NCI-H2081 treated with DMSO at 0.1 percent for 48 hours (cell line): ENCODE measurements around the gene DRC3.

Experiments used
- DNase-seq: peaks from one replicate; lab custom pipeline; 2025; lab: John Stamatoyannopoulos, UW

Gene DRC3

GRCh38 chr17:17970699-17971430 lies 1.8 kb upstream of the DRC3 start:
- no peak for DNase-seq

GRCh38 chr17:17971431-17972125 lies 1.1 kb upstream of the DRC3 start:
- DNase-seq, result no peak

GRCh38 chr17:17972952-17973254 lies 241 bp downstream of the DRC3 start:
- DNase-seq, result no peak

GRCh38 chr17:17975436-17975835 lies 2.8 kb downstream of the DRC3 start:
- no peak for DNase-seq

DNA sequence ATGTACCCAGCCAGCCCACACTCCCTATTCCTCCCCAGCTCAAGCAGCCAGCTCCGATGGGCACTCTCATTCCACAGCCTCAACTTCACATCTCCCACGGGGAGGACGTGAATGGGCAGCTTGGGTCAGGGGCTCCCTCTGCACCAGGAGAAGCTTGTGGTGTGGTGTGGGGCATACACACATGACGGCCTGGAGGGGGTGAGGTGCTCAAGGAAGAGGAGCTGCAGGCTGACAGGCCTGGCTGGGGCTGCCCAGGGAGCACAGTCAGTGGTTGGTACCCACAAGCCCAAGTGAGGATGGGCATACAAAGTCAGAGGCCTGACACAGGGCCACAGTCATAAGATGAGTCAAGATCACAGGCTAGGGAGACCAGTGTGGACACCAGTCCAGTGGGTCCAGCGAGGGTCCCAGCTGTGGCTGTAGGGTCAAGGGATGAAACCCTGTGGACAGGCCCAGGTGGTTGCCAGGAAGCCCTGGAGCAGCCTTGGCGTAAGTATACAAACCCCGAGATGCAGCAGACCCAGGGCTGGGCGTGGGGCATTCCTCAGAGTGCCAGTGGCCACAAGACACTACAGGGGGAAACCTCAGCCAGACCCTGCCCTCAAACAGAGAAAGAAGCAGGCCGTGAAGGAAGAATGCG lies 4.4 kb downstream of the DRC3 start:
- DNase-seq, result no peak

DNA sequence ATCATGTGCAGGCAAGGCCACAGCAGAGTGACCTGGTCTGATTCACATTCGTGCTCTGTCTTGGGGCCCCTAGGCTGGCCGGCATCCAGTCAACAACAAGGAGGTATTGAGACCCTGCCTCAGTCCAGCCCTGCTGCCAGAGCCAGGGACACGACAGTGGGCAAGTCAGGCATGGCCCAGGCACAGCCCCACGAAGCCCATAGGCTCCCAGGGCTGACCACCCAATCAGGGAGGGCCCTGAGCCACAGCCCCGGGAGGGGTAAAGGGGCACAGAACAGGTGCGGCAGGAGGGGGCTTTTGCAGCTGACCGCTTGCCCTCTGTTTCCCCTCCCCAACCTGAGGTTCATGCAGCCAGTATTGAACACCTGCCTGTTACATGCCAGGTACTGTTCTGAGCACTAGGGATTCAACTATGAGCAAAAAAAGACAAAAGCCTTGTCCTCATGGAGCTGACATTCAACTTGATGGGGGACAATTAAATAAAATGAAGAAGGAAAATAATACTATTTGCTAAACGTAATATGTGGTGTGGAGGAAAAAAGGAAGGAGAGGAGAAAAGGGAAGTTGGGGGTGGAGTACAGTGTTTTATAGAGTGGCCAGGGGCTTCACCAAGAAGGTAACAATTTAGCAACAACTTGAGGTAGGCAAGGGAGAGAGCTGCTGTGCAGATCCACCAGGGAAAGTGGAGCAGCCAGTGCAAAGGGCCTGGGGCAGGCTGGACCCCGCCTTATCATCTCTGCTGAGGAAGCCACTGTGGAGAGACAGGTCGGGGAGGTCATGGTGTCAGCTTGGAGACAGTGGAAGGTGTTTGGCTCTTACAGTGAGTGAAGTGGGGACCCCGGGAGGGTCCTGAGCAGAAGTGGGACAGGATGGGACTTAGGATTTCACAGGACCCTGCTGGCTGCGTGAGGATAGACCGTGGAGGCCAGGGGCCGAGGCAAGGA lies 6.1 kb downstream of the DRC3 start:
- no peak for DNase-seq

DNA sequence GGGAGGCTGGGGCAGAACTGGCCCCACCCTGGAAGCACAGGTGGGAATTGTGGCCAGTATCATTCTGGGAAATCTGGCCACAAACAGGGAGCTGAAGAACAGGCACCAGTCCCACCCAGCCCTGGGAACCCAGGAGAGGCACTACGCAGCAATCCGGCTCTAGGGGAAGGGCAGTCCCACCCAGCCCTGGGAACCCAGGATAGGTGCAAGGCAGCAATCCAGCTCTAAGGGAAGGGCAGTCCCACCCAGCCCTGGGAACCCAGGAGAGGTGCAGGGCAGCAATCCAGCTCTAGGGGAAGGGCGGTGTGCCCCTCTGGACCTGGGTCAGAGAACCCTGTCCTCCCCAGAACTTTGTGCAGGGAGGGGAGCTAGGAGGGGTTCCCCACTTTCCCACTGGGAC lies 7.1 kb downstream of the DRC3 start:
- DNase-seq, result no peak

DNA sequence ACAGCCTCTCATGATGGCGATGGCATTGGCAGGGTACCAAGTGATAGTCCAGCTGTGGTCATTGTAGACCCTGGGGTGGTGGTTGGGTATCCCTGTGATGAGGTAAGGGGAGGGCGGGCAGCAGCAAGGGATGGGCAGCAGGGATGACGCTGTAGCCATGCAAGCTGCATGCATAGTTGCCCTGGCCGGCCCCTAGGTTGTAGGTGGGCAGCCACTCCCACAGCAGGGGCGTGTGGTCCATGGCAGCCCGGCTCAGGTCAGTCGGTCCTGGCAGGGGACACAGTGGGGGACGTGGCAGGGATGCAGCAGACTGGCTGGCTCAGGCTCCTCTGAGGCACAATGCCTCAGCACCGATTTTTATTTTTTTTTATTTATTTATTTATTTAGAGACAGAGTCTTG lies 8.7 kb downstream of the DRC3 start:
- DNase-seq, result no peak

DNA sequence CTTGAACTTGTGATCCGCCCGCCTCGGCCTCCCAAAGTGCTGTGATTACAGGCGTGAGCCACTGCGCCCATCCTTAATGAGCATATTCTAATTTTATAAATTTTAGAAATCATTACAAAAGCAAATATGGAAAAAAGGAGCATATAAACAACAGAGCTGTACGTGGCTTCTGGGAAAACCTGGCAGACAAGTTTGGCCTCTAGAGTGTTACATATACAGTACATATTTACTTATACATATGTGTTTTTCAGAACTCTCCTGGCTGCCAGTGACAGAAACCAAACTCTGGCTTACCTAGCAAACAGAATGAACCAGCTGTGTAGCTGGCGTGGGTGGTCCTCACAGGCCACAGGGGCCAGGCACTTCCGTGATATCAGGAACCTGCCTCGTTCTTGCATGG lies 10.1 kb downstream of the DRC3 start:
- DNase-seq, result no peak

DNA sequence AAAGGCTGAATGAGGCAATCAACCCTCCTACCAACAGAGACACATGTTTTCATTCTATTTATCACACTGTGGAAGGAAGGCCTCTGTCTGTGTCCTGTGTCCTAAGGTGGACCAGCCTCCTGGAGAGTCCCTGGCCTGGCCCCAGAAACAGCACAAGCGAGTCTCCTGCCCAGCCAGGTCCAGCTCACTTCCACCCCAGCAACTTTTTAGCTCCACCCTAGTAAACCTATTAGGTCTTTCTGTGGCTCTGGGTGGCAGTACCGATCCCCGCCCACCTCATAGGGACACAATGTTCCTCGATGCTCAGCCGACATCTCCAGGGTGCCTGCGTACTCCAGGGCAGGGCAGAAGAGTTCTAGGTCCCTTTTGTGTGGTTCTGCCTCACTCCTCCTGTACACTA lies 10.7 kb downstream of the DRC3 start:
- no peak for DNase-seq

DNA sequence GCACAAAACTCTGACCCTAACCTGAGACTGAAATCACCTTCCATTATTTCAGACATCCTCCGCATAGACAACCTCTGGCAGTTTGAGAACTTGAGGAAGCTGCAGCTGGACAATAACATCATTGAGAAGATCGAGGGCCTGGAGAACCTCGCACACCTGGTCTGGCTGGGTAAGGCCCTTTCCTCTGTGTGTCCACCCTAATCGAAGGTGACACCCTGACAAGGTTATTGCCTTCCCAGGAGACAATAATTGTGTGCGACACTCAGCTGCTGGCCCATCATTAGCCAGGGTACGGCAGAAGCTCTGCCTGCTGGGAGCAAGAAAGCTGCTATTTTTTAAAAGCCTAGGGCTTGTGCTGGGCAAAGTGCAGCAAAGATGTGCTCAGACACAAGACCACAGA lies 11.1 kb downstream of the DRC3 start:
- no peak for DNase-seq

DNA sequence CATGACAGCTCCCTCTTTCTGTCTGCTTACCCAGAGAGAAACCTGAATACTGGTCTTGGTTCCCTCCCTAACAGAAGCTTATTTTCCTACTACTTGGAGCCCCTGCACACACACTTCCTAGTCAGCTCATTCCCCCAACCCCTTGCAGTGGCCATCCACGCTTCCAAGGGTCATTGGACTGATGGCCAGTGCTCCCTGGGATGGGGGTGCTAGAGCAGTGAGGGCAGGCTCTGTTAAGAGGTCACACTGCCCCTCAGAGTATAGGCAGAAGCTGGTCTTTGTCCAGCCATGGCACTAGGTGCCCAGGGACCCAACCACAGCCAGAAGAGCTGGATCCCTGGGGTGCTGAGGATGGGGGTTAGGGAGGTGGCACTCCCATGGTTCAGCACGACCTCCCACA lies 12.5 kb downstream of the DRC3 start:
- no peak for DNase-seq

DNA sequence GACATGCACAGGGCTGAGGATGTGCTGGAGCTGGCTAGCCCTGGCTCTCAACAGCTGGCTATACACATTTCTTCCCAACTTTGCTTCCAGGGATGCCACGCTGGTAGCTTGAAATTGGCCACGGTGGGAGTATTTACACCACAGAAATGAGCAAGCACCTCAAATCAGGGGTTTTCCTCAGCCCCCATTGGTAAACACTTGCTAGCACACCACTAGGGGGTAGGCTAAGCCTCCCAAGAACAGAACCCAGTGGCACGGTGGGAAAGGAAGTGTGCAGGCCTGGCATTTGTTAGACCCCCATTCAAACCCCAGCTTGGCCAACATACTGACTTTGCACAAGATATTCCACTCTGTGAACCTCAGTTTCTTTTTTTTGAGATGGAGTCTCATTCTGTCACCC lies 12.9 kb downstream of the DRC3 start:
- no peak for DNase-seq

- DNase-seq, result no peak
Measured at GRCh38 chr17:17987187-17987896, 14.7 kb downstream of the DRC3 start.

DNA sequence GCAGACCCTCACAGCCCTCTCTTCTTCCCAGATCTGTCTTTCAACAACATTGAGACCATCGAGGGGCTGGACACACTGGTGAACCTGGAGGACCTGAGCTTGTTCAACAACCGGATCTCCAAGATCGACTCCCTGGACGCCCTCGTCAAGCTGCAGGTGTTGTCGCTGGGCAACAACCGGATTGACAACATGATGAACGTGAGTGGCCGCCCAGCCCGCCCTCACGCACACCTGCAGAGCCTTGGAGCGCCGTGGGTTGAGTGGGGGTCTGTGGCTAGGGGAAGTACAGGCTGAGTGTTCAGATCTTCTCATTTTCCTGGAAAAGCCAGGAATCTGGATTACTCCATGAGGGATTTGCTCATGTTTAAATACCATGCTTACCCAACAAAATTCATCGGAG lies 15.2 kb downstream of the DRC3 start:
- DNase-seq, result no peak

DNA sequence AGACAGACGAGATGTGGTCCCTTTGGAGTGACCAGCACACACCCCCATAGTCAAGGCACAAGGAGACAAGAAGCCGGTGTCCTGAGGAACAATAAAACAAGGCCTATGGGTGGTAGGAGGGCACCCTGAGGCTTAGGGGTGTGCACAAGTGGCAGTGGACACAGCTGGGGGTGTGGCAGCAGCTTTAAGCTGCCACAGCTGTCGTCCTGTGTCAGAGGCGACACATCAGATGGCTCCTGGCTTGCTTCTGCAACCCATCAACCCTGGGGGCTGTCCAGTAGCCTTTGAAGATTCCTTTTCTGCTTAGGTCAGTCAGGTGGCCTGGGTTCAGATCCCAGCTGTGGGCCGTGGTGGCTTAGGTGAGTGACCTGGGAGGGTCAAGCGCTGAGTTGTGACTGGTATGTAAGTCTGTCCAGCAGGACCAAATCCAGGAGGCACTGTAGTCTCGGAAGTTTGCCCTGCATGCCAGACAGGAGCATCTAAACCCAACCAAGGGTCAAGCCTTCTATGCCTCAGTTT lies 15.8 kb downstream of the DRC3 start:
- DNase-seq, result no peak

DNA sequence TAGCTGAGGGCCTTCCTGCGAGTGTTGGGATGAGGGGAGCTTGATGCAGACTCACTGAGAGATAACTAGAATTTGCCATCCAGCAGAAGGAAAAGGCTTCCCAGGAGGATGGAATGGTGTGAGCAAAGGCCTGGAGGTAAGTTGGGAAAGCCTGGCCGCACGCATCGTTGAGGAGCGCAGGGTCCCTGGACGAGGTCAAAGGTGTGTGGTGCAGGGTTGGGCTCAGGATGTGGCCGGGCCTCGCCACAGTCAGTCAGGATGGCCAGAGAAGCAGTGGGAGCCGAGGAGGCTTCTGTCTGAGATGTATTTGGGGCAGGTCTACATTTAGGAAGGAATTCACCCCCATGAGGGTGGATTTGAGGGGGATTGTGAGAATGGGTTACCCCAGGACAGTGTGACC lies 16.4 kb downstream of the DRC3 start:
- no peak for DNase-seq

DNA sequence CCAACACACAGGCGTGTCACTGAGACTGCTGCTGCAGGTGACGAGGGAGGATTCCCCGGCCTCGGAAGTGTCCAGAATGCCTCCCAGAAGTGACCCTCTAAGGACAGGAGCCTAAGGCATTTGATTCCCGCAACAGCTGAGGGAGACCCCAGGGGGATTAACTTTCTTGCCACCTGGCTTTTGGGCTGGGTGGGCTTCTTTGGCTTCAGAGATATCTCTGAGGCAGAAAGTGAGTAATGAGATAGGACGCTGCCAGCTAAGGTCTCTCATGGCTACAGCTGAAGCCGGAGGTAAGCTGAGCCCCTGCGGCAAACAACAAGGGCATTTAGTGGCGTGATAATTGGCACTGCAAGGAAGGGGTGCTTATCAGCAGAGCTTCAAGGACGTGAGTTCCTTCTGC lies 17.0 kb downstream of the DRC3 start:
- no peak for DNase-seq

GRCh38 chr17:17990282-17990681 lies 17.6 kb downstream of the DRC3 start:
- no peak for DNase-seq

DNA sequence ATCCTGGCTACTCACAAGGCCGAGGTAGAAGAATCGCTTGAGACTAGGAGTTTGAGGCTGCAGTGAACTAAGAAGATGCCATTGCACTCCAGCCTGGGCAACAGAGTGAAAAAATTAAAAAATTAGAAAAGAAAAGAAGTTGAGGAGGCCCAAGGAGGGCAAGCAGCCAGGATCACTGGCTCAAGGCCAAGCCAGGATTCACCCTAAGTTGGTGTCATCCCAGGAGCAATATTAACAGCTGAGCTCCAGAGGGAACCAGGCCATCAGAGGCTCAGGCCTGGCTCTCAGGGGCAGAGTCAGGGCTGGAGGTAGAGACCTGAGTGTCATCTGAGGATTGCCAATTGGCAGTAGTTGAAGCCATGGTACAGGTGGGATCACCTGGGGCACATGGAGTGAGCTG lies 20.7 kb downstream of the DRC3 start:
- no peak for DNase-seq

DNA sequence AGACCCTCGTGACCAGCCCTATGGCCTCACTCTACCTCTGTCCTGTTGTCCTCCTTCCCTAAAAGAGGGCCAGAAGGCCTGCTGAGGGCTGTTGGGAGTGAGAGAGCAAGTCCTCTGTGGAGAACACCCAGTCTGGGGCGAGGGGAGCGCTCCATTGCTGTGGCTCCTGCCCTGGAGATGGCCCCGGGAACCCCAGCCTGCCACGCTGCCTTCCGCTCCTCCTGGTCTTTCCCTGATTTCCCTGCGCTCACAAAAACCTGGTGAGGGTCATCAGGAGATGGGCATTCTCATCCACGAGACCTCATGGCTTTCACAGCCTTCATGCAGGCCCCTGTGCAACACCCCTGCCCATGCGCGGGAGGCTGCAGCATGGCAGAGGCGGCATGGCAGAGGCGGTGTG lies 21.2 kb downstream of the DRC3 start:
- no peak for DNase-seq
